DOHH2 (cell line): Measurements from ENCODE around the gene CD36.

Experiments used
- H3F3A ChIP-seq: fragments of 200-600 bp; sonication (generic), shearing (Covaris generic); 2 replicates; pipeline ENCODE4 v1.6.0; 2016; ENCODE audit warnings: antibody characterized with exemption, mild to moderate bottlenecking; ENCODE audit not compliant: control insufficient read depth, insufficient read depth
- H3K27ac ChIP-seq: fragments of 200-600 bp; sonication (generic); 2 replicates; pipeline ENCODE4 v1.5.1; 2014; ENCODE audit warnings: low read depth, mild to moderate bottlenecking, low read length, moderate library complexity
- H3K27me3 ChIP-seq: fragments of 200-600 bp; sonication (generic); 2 replicates; pipeline ENCODE4 v1.6.1; 2014; ENCODE audit warnings: mild to moderate bottlenecking, low read length, mixed read lengths; ENCODE audit not compliant: control insufficient read depth
- H3K36me3 ChIP-seq: fragments of 200-600 bp; sonication (generic); 2 replicates; pipeline ENCODE4 v1.6.1; 2014; ENCODE audit warnings: mild to moderate bottlenecking, low read length, moderate library complexity, mixed read lengths; ENCODE audit not compliant: control insufficient read depth
- H3K4me1 ChIP-seq: fragments of 200-600 bp; sonication (generic); 2 replicates; pipeline ENCODE4 v1.6.1; 2014; ENCODE audit warnings: mild to moderate bottlenecking, low read length, mixed read lengths; ENCODE audit not compliant: control insufficient read depth
- H3K4me2 ChIP-seq: fragments of 200-600 bp; sonication (generic); 2 replicates; pipeline ENCODE4 v1.6.0; 2014; ENCODE audit warnings: mild to moderate bottlenecking, low read length, moderate library complexity
- H3K4me3 ChIP-seq: fragments of 200-600 bp; sonication (generic); 2 replicates; pipeline ENCODE4 v1.5.1; 2014; ENCODE audit warnings: mild to moderate bottlenecking, low read length, mixed read lengths
- H3K79me2 ChIP-seq: fragments of 200-600 bp; sonication (generic); 2 replicates; pipeline ENCODE4 v1.6.1; 2014; ENCODE audit warnings: mild to moderate bottlenecking, low read length, mixed read lengths; ENCODE audit not compliant: control insufficient read depth
- H3K9me2 ChIP-seq: fragments of 200-600 bp; sonication (generic); replicated peaks from 2 replicates; pipeline ENCODE4 v1.6.1; 2014; ENCODE audit warnings: mild to moderate bottlenecking, low read length, mixed read lengths; ENCODE audit not compliant: control insufficient read depth
- H3K9me3 ChIP-seq: fragments of 200-600 bp; sonication (generic); 2 replicates; pipeline ENCODE4 v1.6.1; 2014; ENCODE audit warnings: antibody characterized with exemption, low read length, mixed read lengths; ENCODE audit not compliant: control insufficient read depth, insufficient read depth
- H4K20me1 ChIP-seq: fragments of 200-600 bp; sonication (generic); 2 replicates; pipeline ENCODE4 v1.6.0; 2014; ENCODE audit warnings: low read depth, mild to moderate bottlenecking, antibody characterized with exemption, low read length, moderate library complexity; ENCODE audit not compliant: control insufficient read depth, insufficient read depth
- CTCF ChIP-seq: fragments of 200-600 bp; sonication (generic); IDR thresholded peaks from one replicate; pipeline ENCODE4 v1.5.1; 2014; ENCODE audit warnings: antibody characterized with exemption, mild to moderate bottlenecking, low read depth, low read length; ENCODE audit not compliant: poor library complexity, severe bottlenecking
- EZH2phosphoT487 ChIP-seq: fragments of 200-600 bp; sonication (generic); IDR thresholded peaks from 2 replicates; pipeline ENCODE4 v1.6.1; 2017; ENCODE audit warnings: borderline replicate concordance, mild to moderate bottlenecking, antibody characterized with exemption, low read length, moderate library complexity, mixed read lengths

Gene CD36

GRCh38 chr7:80649011-80649410 is 10.6 kb downstream of the CD36 start:
- Histone ChIP-seq H3K4me2 (no peak overlapping the region), H3K79me2 (no peaks in the 10 kb centered on the region), H3F3A (no peaks in the 10 kb centered on the region)

GRCh38 chr7:80650030-80650429 is 11.6 kb downstream of the CD36 start:
- Histone ChIP-seq H3K4me2 (no peak overlapping the region), H4K20me1 (no peaks in the 10 kb centered on the region), H3K27me3 (no peaks in the 10 kb centered on the region), H3K9me2 (no peaks in the 10 kb centered on the region), H3K9me3 (no peaks in the 10 kb centered on the region), H3F3A (no peaks in the 10 kb centered on the region), H3K36me3 (no peaks in the 10 kb centered on the region), H3K4me3 (no peak overlapping the region), H3K4me1 (no peaks in the 10 kb centered on the region), H3K27ac (no peak overlapping the region), H3K79me2 (no peaks in the 10 kb centered on the region)
- TF ChIP-seq EZH2phosphoT487 (no peak), CTCF (no peak)

More at GRCh38 chr7:80649011-80649410, 10.6 kb downstream of the CD36 start:
- no peaks in the 10 kb centered on the region for H3K4me1 ChIP-seq
- TF ChIP-seq CTCF (no peak), EZH2phosphoT487 (no peak)
- H3K27ac ChIP-seq, result no peak overlapping the region
- H3K4me3 ChIP-seq, result no peak overlapping the region
- H3K36me3 ChIP-seq, result no peaks in the 10 kb centered on the region
- H3K9me2 ChIP-seq, result no peaks in the 10 kb centered on the region
- H4K20me1 ChIP-seq, result no peaks in the 10 kb centered on the region
- no peaks in the 10 kb centered on the region for H3K27me3 ChIP-seq
- H3K9me3 ChIP-seq, result no peaks in the 10 kb centered on the region

DNA sequence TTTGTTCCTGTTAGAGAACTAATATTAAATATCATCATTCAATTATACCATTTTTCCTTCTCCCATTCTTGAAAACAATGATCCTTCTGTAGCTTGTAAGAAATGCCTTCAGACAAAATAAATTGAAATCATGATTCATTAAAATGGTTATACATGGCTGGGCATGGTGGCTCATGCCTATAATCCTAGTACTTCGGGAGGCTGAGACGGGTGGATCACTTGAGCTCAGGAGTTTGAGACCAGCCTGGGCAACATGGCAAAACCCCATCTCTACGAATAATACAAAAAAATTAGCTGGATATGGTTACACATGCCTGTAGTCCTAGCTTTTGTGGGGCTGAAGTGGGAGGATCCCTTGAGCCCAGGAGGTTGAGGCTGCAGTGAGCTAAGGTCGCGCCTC is 13.0 kb downstream of the CD36 start:
- H3K4me1 ChIP-seq, result no peaks in the 10 kb centered on the region
- no peaks in the 10 kb centered on the region for H3K9me2 ChIP-seq
- no peaks in the 10 kb centered on the region for H3K36me3 ChIP-seq
- TF ChIP-seq EZH2phosphoT487 (no peak), CTCF (no peak)
- H3K27me3 ChIP-seq, result no peaks in the 10 kb centered on the region
- H3K9me3 ChIP-seq, result no peaks in the 10 kb centered on the region
- H3K4me2 ChIP-seq, result no peak overlapping the region
- H3F3A ChIP-seq, result no peaks in the 10 kb centered on the region
- H3K4me3 ChIP-seq, result no peak overlapping the region
- H3K79me2 ChIP-seq, result no peaks in the 10 kb centered on the region
- no peak overlapping the region for H3K27ac ChIP-seq
- no peaks in the 10 kb centered on the region for H4K20me1 ChIP-seq

GRCh38 chr7:80653244-80653643 is 14.8 kb downstream of the CD36 start:
- H3K27me3 ChIP-seq, result no peaks in the 10 kb centered on the region
- H3K4me3 ChIP-seq, result no peak overlapping the region
- no peak overlapping the region for H3K4me2 ChIP-seq

More at GRCh38 chr7:80653244-80653643, 14.8 kb downstream of the CD36 start:
- no peaks in the 10 kb centered on the region for H3K36me3 ChIP-seq
- H4K20me1 ChIP-seq, result no peaks in the 10 kb centered on the region
- TF ChIP-seq CTCF (no peak), EZH2phosphoT487 (no peak)
- H3K4me1 ChIP-seq, result no peaks in the 10 kb centered on the region
- H3F3A ChIP-seq, result no peaks in the 10 kb centered on the region
- H3K9me3 ChIP-seq, result no peaks in the 10 kb centered on the region
- H3K27ac ChIP-seq, result no peak overlapping the region
- H3K79me2 ChIP-seq, result no peaks in the 10 kb centered on the region
- H3K9me2 ChIP-seq, result no peaks in the 10 kb centered on the region
